GM18873 (cell line): ENCODE results near the gene TNFRSF21.

Experiments used
- ATAC-seq: cut with Tn5 transposase; IDR thresholded peaks from one replicate; pipeline ENCODE4 v1.9.1; 2021; ENCODE audit warnings: mild to moderate bottlenecking, moderate library complexity, moderate number of reproducible peaks; ENCODE audit not compliant: unreplicated experiment, low FRiP score

TNFRSF21 gene

DNA sequence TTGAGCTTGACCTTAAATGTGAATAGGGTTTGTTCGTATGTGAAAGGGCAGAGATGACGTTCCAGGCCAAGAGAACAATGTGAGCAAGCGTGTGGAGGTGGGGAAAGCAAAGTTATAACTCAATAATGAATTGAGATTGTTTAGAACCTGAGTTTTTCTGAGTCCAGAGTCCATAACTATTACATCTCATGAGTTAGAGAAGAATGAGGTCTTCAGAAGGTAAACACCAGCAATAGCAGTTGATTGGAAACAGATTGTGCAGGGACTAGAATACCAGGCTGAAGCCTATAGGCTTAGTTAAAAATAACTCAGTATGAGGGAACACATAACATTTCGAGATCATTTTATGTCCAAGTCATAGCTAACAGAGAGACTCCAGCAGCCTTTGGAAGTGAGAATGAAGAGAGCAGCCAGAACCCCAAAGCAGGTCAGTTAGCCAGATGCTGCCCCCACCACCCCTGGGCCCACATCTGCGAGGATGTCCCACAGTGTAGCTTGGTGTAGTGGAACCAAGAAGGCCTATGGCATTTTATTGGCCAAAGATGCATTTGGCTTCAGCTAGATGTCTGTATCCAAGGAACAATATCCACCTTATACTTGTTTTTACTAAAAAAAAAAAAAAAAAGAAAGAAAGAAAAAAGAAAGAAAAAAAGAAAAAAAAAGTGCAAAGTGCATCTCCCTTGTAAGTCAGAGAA, 121.7 kb downstream of the TNFRSF21 start:
- no peak for ATAC-seq

DNA sequence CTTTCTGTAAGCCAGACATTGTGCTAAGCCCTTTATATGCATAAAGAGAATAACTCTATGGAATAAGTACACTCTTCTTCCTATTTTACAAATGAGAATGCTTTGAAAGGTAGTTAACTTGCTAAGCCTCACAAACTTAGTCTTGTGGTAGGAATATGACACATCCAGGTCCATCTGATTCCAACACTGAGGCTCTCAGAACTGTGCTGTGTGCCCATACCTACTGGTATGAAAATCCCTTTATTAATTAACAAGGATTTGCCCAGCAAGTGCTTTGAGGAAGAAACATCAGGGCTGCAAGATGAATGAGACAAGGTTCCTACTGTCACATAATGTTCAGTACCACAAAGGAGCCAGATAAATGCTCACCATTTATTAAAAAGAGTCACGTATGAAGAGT, 122.6 kb downstream of the TNFRSF21 start:
- no peak for ATAC-seq

DNA sequence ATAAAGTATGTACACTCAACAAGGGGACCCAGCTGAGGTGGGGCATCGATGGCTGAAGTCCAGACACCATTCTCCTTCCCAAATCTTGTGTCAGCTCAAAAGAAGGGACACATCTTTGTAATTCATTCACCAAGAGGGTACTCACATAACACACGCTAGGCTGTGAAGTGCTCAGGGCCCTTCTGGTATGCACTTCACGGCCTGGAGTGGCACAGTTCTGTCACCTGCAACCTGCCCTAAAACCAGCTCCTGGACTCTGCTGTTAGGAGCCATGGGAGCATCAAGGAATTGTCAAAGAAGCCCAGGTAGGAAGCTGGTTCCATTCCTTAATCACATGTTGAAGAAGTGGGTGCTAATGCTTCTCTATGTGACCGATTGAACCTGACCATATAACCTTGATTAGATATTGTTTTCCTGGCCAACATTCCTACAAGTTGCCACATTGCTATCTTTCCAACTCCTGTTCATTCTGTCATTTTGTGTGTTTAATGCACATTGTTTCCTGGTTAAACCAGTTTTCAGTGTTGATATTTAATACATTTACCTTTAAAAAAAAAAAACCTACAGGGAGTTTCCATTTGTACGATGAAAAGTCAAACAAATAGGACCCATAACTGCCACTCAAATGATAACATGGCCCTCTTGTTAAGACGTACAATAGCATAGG, 127.3 kb downstream of the TNFRSF21 start:
- no peak for ATAC-seq

DNA sequence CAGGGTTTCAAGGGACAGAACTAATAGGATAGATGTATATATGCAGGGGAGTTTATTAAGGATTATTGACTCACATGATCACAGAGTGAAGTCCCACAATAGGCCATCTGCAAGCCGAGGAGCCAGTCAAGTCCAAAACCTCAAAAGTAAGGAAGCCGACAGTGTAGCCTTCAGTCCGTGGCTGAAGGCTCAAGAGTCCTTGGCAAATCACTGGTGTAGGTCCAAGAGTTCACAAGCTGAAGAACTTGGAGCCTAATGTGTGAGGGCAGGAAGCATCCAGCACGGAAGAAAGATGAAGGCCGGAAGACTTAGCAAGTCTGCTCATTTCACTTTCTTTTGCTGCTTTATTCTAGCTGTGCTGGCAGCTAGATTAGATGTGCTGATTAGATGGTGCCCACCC, 128.0 kb downstream of the TNFRSF21 start:
- ATAC-seq = no peak
